ENCODE measurements around the gene TXNDC17.
"Not testable (repeated sequence)": the region's sequence is repeated elsewhere in the genome, so short reads cannot be mapped to it uniquely, and the experiment has no call there.

Gene TXNDC17

GRCh38 chr17:6684881-6685767, 44.3 kb downstream of the TXNDC17 start:
- DNase-seq: no peak

GRCh38 chr17:6686026-6686425, 45.2 kb downstream of the TXNDC17 start:
- no peak for DNase-seq

GRCh38 chr17:6688944-6689343, 48.1 kb downstream of the TXNDC17 start:
- no peak for DNase-seq

GRCh38 chr17:6690641-6691040, 49.8 kb downstream of the TXNDC17 start:
- DNase-seq: no peak

GRCh38 chr17:6691546-6691945, 50.7 kb downstream of the TXNDC17 start:
- DNase-seq: no peak

GRCh38 chr17:6691958-6692357, 51.1 kb downstream of the TXNDC17 start:
- DNase-seq: not testable (repeated sequence)
